GM23248 (cell line): ENCODE results near the gene BMP2K. TPM values are rescaled to one million over a fixed set of nuclear protein-coding genes. Genes with fewer than 3 reads are reported as not detected.
"Not testable (repeated sequence)": the region's sequence is repeated elsewhere in the genome, so short reads cannot be mapped to it uniquely, and the experiment has no call there.

Source experiments
- DNase-seq: peaks from one replicate; pipeline ENCODE4 v3.0.0-alpha.2; 2015
- H2AFZ ChIP-seq: fragments of 200-600 bp; sonication (generic); 2 replicates; pipeline ENCODE4 v1.6.1; 2016; ENCODE audit warnings: antibody characterized with exemption
- H3F3A ChIP-seq: fragments of 200-600 bp; sonication (generic); 2 replicates; pipeline ENCODE4 v1.6.1; 2016; ENCODE audit warnings: mild to moderate bottlenecking, antibody characterized with exemption, mixed run types; ENCODE audit not compliant: insufficient read depth
- H3K27ac ChIP-seq: fragments of 200-600 bp; sonication (generic); 2 replicates; pipeline ENCODE4 v1.5.1; 2016; ENCODE audit warnings: mild to moderate bottlenecking
- H3K27me3 ChIP-seq: fragments of 200-600 bp; sonication (generic); replicated peaks from 2 replicates; pipeline ENCODE4 v1.6.1; 2016; ENCODE audit warnings: mild to moderate bottlenecking; ENCODE audit not compliant: insufficient read depth
- H3K36me3 ChIP-seq: fragments of 200-600 bp; sonication (generic); 2 replicates; pipeline ENCODE4 v1.6.1; 2016; ENCODE audit warnings: low read depth, mild to moderate bottlenecking
- H3K4me1 ChIP-seq: fragments of 200-600 bp; sonication (generic); 2 replicates; pipeline ENCODE4 v1.6.1; 2016; ENCODE audit warnings: mild to moderate bottlenecking; ENCODE audit not compliant: insufficient read depth
- H3K4me2 ChIP-seq: fragments of 200-600 bp; sonication (generic); one replicate; pipeline ENCODE4 v1.6.1; 2016; ENCODE audit warnings: mild to moderate bottlenecking; ENCODE audit not compliant: unreplicated experiment
- H3K4me3 ChIP-seq: fragments of 200-600 bp; sonication (generic); 2 replicates; pipeline ENCODE4 v1.5.1; 2016; ENCODE audit warnings: mild to moderate bottlenecking
- H3K79me2 ChIP-seq: fragments of 200-600 bp; sonication (generic); 2 replicates; pipeline ENCODE4 v1.6.1; 2016; ENCODE audit warnings: mild to moderate bottlenecking; ENCODE audit not compliant: insufficient read depth
- H3K9ac ChIP-seq: fragments of 200-600 bp; sonication (generic); 2 replicates; pipeline ENCODE4 v1.6.1; 2016; ENCODE audit warnings: mild to moderate bottlenecking
- H3K9me2 ChIP-seq: fragments of 200-600 bp; sonication (generic); 2 replicates; pipeline ENCODE4 v1.6.1; 2016; ENCODE audit warnings: mixed run types, mild to moderate bottlenecking, moderate library complexity; ENCODE audit not compliant: insufficient read depth
- H3K9me3 ChIP-seq: fragments of 200-600 bp; sonication (generic); one replicate; pipeline ENCODE4 v1.6.1; 2017; ENCODE audit warnings: low read depth
- H4K20me1 ChIP-seq: fragments of 200-600 bp; sonication (generic); 2 replicates; pipeline ENCODE4 v1.6.0; 2016; ENCODE audit not compliant: insufficient read depth
- EZH2 ChIP-seq: fragments of 200-600 bp; sonication (generic); IDR thresholded peaks from 2 replicates; pipeline ENCODE4 v1.6.1; 2018; ENCODE audit warnings: antibody characterized with exemption, mild to moderate bottlenecking; ENCODE audit not compliant: insufficient read depth, poor library complexity, severe bottlenecking
- EZH2phosphoT487 ChIP-seq: fragments of 200-600 bp; sonication (generic); IDR thresholded peaks from 2 replicates; pipeline ENCODE4 v1.6.1; 2018; ENCODE audit warnings: antibody characterized with exemption, moderate library complexity, mild to moderate bottlenecking, low read depth; ENCODE audit not compliant: insufficient read depth
- WGBS, 2 experiments: methylation state at CpG; one replicate each; pipeline ENCODE4 v1.1.6; 2015 to 2017; ENCODE audit warnings: low lambda C conversion rate in 2 of 2, low coverage in 1 of 2; ENCODE audit errors: missing lambda C conversion rate in 2 of 2; 5-methylcytosine and 5-hydroxymethylcytosine counted together
- in situ Hi-C: fragments of 300-500 bp; cut with MboI; formaldehyde crosslinking; loops from 2 replicates; pipeline ENCODE4 v1.15.0; 2020
- polyA plus RNA-seq: library from polyadenylated mRNA; unstranded; fragments of >200 nt; fragmentation: Nextera tagmentation; extraction: Ambion mirVana; gene quantifications from 2 replicates; pipeline ENCODE4 v1.2.1, GENCODE V29; 2016
- total RNA-seq: library from RNA; depleted of rRNA; stranded (reverse); fragments of >200 nt; shearing (Covaris generic); gene quantifications from 2 replicates; pipeline ENCODE4 v1.2.3, GENCODE V29; 2014

The BMP2K gene
- total and polyA plus RNA-seq, 2 experiments from 2014 or later, result 11.0 to 53.0 TPM

DNA sequence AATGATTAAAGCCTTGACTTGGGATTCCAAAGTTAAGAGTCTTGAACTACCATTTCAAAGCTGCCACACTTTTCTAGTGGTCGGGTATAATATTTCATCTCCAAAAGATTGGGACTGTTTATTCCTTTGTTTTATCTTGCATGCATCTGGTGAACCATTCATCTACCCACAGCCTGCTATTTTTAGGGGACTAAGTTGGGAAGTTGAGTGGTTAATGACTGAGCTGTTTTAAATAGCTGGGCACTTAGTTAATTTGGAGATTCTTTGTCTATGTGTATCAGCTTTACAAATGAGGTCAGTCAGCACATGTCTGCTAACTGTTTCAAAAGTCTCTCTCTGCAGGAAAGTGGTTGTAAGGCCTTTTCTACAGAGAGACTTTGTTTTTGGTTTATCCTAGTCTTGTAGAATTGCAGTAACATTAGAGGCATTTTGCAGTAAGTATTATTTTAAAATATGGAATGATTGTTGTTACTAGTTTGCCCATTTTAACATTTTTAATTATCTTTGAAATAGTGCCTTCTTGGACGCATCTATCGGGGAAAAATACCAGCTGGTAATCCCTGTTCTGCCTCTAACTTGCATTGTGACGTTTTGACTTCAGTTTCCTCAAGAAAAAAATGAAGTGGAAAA lies 8.2 kb downstream of the BMP2K start:
- Histone ChIP-seq H3K9me2 (no peaks in the 10 kb centered on the region), H3K36me3 (no peaks in the 10 kb centered on the region), H3K9ac (peak overlapping the region; percentile 48), H3K4me2 (peak overlapping the region; percentile 66), H3K27ac (peak overlapping the region; percentile 59), H3K4me1 (peaks cover 53% of the 10 kb centered on the region), H2AFZ (0 out of 2 replicates have a peak overlapping the region, but pooled peaks have one; percentile 1), H4K20me1 (no peaks in the 10 kb centered on the region; the same call in 1 of the 2 replicates), H3F3A (peaks cover 45% of the 10 kb centered on the region), H3K79me2 (peaks cover 92% of the 10 kb centered on the region), H3K4me3 (peak overlapping the region; percentile 41), H3K27me3 (no peaks in the 10 kb centered on the region), H3K9me3 (no peaks in the 10 kb centered on the region)
- WGBS, 2 experiments, result 12% methylated on average over 4 of the region's 4 CpGs
- peak; percentile 86 for DNase-seq
- in situ Hi-C loops, result no loop called here
- no peak for TF ChIP-seq EZH2phosphoT487
- TF ChIP-seq EZH2, result no peak

DNA sequence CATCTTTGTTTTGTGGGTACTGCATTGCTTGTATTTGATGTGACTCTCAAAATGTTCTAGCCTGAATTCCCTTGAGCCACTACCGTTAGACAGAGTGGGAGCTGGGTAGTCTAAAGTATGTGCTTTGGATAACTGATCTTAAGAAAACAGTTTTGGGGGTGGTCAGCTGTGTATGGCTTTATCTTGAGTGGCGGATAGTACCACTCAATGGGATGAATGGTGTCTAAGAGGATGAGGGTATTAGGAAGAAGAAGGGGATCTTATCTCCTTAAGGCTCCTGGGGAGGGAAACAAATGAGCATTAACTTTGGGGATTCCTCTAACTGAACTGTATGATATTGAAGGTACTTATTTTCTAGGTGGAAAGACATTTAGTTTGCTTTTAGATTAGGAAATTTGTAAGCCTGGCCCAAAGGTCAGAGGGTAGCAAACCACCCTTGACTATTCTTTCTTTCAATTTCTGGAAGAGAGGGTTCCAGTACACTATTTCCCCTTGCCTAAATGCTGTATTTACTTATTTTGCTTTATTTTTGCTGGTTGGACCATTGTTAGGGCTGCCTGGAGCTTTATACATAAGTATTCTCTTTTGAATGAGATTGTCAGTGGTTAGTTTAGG lies 11.3 kb downstream of the BMP2K start:
- H3K4me3 ChIP-seq, result no peak overlapping the region
- in situ Hi-C loops, result no loop called here
- no peaks in the 10 kb centered on the region for H3K27me3 ChIP-seq
- no peaks in the 10 kb centered on the region for H3K9me2 ChIP-seq
- H3K4me2 ChIP-seq, result no peak overlapping the region
- no peak overlapping the region for H3K27ac ChIP-seq
- no peak for DNase-seq
- H3K79me2 ChIP-seq, result peaks cover 92% of the 10 kb centered on the region
- H3F3A ChIP-seq, result peaks cover 33% of the 10 kb centered on the region
- H3K4me1 ChIP-seq, result peaks cover 34% of the 10 kb centered on the region
- H3K9ac ChIP-seq, result no peak overlapping the region
- no peaks in the 10 kb centered on the region for H3K36me3 ChIP-seq
- H2AFZ ChIP-seq, result no peak overlapping the region
- H3K9me3 ChIP-seq, result no peaks in the 10 kb centered on the region
- WGBS, 2 experiments, result 94 to 98% methylated on average over 2 of the region's 2 CpGs
- no peak for TF ChIP-seq EZH2phosphoT487
- TF ChIP-seq EZH2, result no peak
- H4K20me1 ChIP-seq, result no peaks in the 10 kb centered on the region; the same call in 1 of the 2 replicates

DNA sequence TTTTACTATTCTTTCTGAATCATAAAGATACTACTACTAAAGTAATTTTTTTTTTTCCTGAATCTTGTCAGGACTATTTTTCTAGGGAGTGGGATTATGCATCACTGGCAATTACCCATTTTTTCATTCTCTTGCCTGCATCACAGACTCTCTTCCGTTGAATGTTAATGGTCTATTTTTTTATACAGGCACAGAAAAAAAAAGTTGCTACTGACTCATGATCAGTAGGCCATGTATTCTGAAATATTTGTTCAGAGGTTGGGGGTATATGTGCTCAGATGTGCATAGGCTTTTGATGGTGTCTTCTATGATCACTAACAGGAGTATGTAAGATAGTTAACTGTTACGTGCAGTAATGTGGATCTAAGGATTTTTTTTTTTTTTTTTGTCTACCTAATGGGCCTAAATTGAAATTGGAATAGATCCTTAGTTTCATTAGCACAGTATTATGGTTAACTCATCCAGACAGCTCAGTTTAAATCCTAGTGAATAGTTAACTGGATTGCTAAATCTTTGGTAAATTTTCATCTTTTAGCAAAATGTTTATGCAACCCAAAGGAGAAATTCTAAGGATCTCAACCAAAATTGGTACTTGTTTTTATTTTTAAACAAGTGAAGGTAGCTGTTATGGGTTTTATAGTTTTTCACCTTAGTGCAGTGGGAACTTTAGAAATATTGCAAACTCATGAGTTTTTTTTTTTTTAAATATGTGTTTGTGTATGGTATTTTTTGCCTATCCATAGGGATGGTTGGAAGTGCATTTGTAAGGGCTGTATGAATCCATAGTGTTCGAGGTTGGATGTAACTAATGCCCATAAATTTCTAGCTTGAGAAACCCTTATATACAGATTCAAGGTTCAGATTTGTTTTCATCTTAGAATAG lies 12.1 kb downstream of the BMP2K start:
- no peak overlapping the region for H3K4me2 ChIP-seq
- H3K9me3 ChIP-seq, result no peaks in the 10 kb centered on the region
- no peaks in the 10 kb centered on the region; the same call in 1 of the 2 replicates for H4K20me1 ChIP-seq
- in situ Hi-C loops, result no loop called here
- no peaks in the 10 kb centered on the region for H3K36me3 ChIP-seq
- peak; percentile 35 for DNase-seq
- H3K27ac ChIP-seq, result 0 out of 2 replicates have a peak overlapping the region, but pooled peaks have one; percentile 2
- H3K9ac ChIP-seq, result no peak overlapping the region
- no peak overlapping the region for H2AFZ ChIP-seq
- TF ChIP-seq EZH2phosphoT487, result no peak
- no peak for TF ChIP-seq EZH2
- no peak overlapping the region for H3K4me3 ChIP-seq
- peaks cover 26% of the 10 kb centered on the region for H3F3A ChIP-seq
- 70 to 78% methylated on average over 3 of the region's 3 CpGs for WGBS, 2 experiments
- peaks cover 34% of the 10 kb centered on the region for H3K4me1 ChIP-seq
- no peaks in the 10 kb centered on the region for H3K27me3 ChIP-seq
- no peaks in the 10 kb centered on the region for H3K9me2 ChIP-seq
- peaks cover 92% of the 10 kb centered on the region for H3K79me2 ChIP-seq

DNA sequence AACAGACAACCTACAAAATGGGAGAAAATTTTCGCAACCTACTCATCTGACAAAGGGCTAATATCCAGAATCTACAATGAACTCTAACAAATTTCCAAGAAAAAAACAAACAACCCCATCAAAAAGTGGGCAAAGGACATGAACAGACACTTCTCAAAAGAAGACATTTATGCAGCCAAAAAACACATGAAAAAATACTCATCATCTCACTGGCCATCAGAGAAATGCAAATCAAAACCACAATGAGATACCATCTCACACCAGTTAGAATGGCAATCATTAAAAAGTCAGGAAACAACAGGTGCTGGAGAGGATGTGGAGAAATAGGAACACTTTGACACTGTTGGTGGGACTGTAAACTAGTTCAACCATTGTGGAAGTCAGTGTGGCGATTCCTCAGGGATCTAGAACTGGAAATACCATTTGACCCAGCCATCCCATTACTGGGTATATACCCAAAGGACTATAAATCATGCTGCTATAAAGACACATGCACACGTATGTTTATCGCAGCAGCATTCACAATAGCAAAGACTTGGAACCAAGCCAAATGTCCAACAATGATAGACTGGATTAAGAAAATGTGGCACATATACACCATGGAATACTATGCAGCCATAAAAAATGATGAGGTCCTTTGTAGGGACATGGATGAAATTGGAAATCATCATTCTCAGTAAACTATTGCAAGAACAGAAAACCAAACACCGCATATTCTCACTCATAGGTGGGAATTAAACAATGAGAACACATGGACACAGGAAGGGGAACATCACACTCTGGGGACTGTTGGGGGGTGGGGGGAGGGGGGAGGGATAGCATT lies 19.7 kb downstream of the BMP2K start:
- H3K79me2 ChIP-seq, result peaks cover 90% of the 10 kb centered on the region
- H3K9me2 ChIP-seq, H3K27ac ChIP-seq, H3K4me3 ChIP-seq, H4K20me1 ChIP-seq, in situ Hi-C loops, H3K4me1 ChIP-seq, H3K4me2 ChIP-seq, H2AFZ ChIP-seq, H3K9ac ChIP-seq, H3K36me3 ChIP-seq, H3K9me3 ChIP-seq, H3K27me3 ChIP-seq, DNase-seq, H3F3A ChIP-seq: not testable (repeated sequence)
- 87 to 98% methylated on average over 4 of the region's 5 CpGs for WGBS, 2 experiments
